ENCODE results near the gene PRDM1.

- TF ChIP-seq CTCF (IDR thresholded peaks at IDR 0.05; ENCODE audit: borderline replicate concordance, extremely low read depth, low read length, poor library complexity, severe bottlenecking) (no peak), EZH2 (IDR thresholded peaks at IDR 0.05; ENCODE audit: borderline replicate concordance, low read depth, low read length, severe bottlenecking) (no peak)
Observed at GRCh38 chr6:106077170-106077569, 9.0 kb upstream of the PRDM1 start.

Measured in DND-41 (cell line).